HFFc6 (cell line): ENCODE results near the gene MAP2K4. TPM values are rescaled to one million over a fixed set of nuclear protein-coding genes. Genes with fewer than 3 reads are reported as not detected.

ENCODE experiments used
- DNase-seq: peaks from one replicate; pipeline ENCODE4 v3.0.0-alpha.2; 2018
- H3K27ac Mint-ChIP-seq: 2 replicates; pipeline ENCODE4 v1.8.0; 2020; ENCODE audit warnings: mild to moderate bottlenecking, mixed read lengths
- H3K27me3 Mint-ChIP-seq: 2 replicates; pipeline ENCODE4 v1.8.0; 2021; ENCODE audit warnings: mild to moderate bottlenecking, moderate library complexity, mixed read lengths; ENCODE audit not compliant: insufficient read depth
- H3K36me3 Mint-ChIP-seq: 2 replicates; pipeline ENCODE4 v1.8.0; 2021; ENCODE audit warnings: low read depth, mixed read lengths
- H3K4me1 Mint-ChIP-seq: 2 replicates; pipeline ENCODE4 v1.8.0; 2020; ENCODE audit warnings: low read depth, mixed read lengths
- H3K4me3 Mint-ChIP-seq: 2 replicates; pipeline ENCODE4 v1.8.0; 2020; ENCODE audit warnings: mild to moderate bottlenecking, moderate library complexity, mixed read lengths
- H3K9me3 Mint-ChIP-seq: 2 replicates; pipeline ENCODE4 v1.8.0; 2020; ENCODE audit warnings: mild to moderate bottlenecking, mixed read lengths
- CTCF ChIP-seq: fragments of 200-600 bp; sonication (generic); IDR thresholded peaks from 2 replicates; pipeline ENCODE4 v1.5.0; 2021; ENCODE audit warnings: antibody characterized with exemption, mild to moderate bottlenecking
- total RNA-seq, 6 experiments: library from RNA; stranded (reverse); fragmentation: NEBNext Ultra II Directional; extraction: Animal tissue kit (Norgen Biotek cat#: 25700); gene quantifications; 2 replicates in 1 of 6; 3 replicates in 5 of 6; pipeline ENCODE4 v1.2.3, GENCODE V29; 2021

The MAP2K4 gene
- total RNA-seq, 6 experiments from 2014 or later: 24.0 to 31.7 (median 26.9) TPM

GRCh38 chr17:12057520-12057919 lies 36.8 kb downstream of the MAP2K4 start:
- H3K4me1 Mint-ChIP-seq: peaks cover 15% of the 10 kb centered on the region
- no peak overlapping the region for H3K4me3 Mint-ChIP-seq
- H3K36me3 Mint-ChIP-seq: peaks cover 4% of the 10 kb centered on the region; the same call in 1 of the 2 replicates
- H3K27me3 Mint-ChIP-seq: peaks cover 2% of the 10 kb centered on the region; the same call in 1 of the 2 replicates
- H3K9me3 Mint-ChIP-seq: no peaks in the 10 kb centered on the region
- no peak for DNase-seq
- TF ChIP-seq CTCF: no peak
- H3K27ac Mint-ChIP-seq: no peak overlapping the region

DNA sequence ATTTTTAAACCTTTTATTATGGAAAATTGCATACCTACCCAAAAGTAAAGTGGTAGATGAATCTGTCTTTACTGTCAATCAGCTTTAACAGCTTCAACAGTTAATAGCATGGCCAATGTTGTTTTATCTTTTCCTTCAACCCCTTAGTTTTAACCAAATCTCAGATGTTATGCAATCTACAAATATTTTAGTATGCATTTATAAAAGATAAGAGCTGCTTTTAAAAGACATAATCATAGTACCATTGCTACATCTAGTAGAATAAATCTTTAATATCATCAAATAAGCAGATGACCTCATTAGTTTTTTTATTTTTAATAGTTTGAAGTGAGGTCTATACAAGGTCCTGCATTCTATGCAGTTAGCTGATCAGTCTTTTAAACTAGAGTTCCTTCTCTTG lies 37.9 kb downstream of the MAP2K4 start:
- Mint-ChIP-seq H3K4me3 (no peak overlapping the region), H3K27ac (no peak overlapping the region), H3K4me1 (peaks cover 11% of the 10 kb centered on the region), H3K9me3 (no peaks in the 10 kb centered on the region), H3K27me3 (peaks cover 2% of the 10 kb centered on the region; the same call in 1 of the 2 replicates), H3K36me3 (peaks cover 4% of the 10 kb centered on the region; the same call in 1 of the 2 replicates)
- TF ChIP-seq CTCF: no peak
- DNase-seq: no peak

DNA sequence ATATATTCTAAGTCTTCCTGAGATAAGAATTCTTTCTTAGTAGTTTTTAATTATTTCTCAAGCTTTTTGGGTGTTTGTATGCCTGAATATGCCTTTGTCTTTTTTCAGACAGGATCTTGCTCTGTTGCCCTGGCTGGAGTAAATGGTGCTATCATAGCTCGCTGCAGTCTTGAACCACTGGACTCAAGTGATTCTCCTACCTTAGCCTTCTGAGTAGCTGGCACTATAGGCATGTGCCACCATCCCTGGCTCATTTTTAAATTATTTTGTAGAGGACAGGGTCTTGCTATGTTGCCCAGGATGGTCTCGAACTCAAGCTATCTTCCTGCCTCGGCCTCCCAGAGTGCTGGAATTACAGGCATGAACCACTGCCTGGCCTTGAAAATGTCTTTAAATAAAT lies 41.6 kb downstream of the MAP2K4 start:
- TF ChIP-seq CTCF: no peak
- H3K27ac Mint-ChIP-seq: no peak overlapping the region; the same call in 1 of the 2 replicates
- no peaks in the 10 kb centered on the region for H3K4me1 Mint-ChIP-seq
- H3K4me3 Mint-ChIP-seq: no peak overlapping the region
- peaks cover 4% of the 10 kb centered on the region for H3K36me3 Mint-ChIP-seq
- DNase-seq: no peak
- no peaks in the 10 kb centered on the region for H3K9me3 Mint-ChIP-seq
- peaks cover 2% of the 10 kb centered on the region for H3K27me3 Mint-ChIP-seq

GRCh38 chr17:12064395-12064794 lies 43.7 kb downstream of the MAP2K4 start:
- H3K9me3 Mint-ChIP-seq: no peaks in the 10 kb centered on the region
- TF ChIP-seq CTCF: no peak
- H3K4me3 Mint-ChIP-seq: no peak overlapping the region
- H3K27me3 Mint-ChIP-seq: peaks cover 2% of the 10 kb centered on the region
- H3K36me3 Mint-ChIP-seq: no peaks in the 10 kb centered on the region; the same call in none of the 2 replicates
- H3K4me1 Mint-ChIP-seq: no peaks in the 10 kb centered on the region
- DNase-seq: no peak
- H3K27ac Mint-ChIP-seq: no peak overlapping the region

GRCh38 chr17:12067485-12067884 lies 46.8 kb downstream of the MAP2K4 start:
- no peak overlapping the region for H3K4me3 Mint-ChIP-seq
- TF ChIP-seq CTCF: no peak
- no peak overlapping the region for H3K27ac Mint-ChIP-seq
- H3K4me1 Mint-ChIP-seq: no peaks in the 10 kb centered on the region
- H3K36me3 Mint-ChIP-seq: no peaks in the 10 kb centered on the region; the same call in none of the 2 replicates
- H3K9me3 Mint-ChIP-seq: no peaks in the 10 kb centered on the region
- no peaks in the 10 kb centered on the region; the same call in 1 of the 2 replicates for H3K27me3 Mint-ChIP-seq
- DNase-seq: no peak

GRCh38 chr17:12068946-12069345 lies 48.3 kb downstream of the MAP2K4 start:
- Mint-ChIP-seq H3K36me3 (peaks cover 1% of the 10 kb centered on the region), H3K9me3 (no peaks in the 10 kb centered on the region), H3K27ac (no peak overlapping the region), H3K4me3 (no peak overlapping the region), H3K27me3 (no peaks in the 10 kb centered on the region; the same call in 1 of the 2 replicates), H3K4me1 (no peaks in the 10 kb centered on the region)
- TF ChIP-seq CTCF: no peak
- no peak for DNase-seq
